ENCODE results near the gene STPG1.

DNA sequence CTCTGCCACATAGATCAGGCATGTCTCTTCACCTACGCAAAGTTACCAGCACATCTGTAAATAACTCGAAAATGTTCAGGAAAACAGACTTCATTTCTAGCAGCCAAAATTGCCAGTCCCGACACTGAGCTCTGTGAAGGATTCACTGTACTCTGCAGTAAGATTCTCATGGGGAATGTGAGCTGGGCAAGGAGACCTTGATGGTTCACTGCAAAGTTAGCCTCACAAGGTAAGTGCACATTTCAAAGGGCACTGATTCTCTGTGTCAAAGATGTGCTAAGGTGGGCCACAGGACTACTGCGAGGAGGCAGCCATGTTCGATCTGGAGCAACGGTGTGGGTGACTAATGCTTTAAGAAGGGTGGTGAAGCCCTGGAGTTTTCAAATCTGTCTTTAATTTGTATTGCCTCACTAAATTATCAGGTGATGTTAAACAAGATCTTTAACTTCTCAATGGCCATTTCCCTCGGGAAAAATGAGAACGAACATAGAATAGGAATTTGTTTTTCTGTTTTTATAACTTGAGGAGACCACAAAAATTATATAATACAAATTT lies 25.2 kb downstream of the STPG1 start:
- TF ChIP-seq, protein P1, sequence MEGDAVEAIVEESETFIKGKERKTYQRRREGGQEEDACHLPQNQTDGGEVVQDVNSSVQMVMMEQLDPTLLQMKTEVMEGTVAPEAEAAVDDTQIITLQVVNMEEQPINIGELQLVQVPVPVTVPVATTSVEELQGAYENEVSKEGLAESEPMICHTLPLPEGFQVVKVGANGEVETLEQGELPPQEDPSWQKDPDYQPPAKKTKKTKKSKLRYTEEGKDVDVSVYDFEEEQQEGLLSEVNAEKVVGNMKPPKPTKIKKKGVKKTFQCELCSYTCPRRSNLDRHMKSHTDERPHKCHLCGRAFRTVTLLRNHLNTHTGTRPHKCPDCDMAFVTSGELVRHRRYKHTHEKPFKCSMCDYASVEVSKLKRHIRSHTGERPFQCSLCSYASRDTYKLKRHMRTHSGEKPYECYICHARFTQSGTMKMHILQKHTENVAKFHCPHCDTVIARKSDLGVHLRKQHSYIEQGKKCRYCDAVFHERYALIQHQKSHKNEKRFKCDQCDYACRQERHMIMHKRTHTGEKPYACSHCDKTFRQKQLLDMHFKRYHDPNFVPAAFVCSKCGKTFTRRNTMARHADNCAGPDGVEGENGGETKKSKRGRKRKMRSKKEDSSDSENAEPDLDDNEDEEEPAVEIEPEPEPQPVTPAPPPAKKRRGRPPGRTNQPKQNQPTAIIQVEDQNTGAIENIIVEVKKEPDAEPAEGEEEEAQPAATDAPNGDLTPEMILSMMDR (IDR thresholded peaks at IDR 0.05; ENCODE audit: poor library complexity, severe bottlenecking), result no peak
- no peak for TF ChIP-seq EZH2 (IDR thresholded peaks at IDR 0.05; ENCODE audit: borderline replicate concordance, insufficient read depth, low read length, poor library complexity, severe bottlenecking)
- no peak for TF ChIP-seq MXI1 (conservative IDR thresholded peaks at IDR 0.05; ENCODE audit: poor library complexity, severe bottlenecking)

Data from neural cell (in vitro differentiated cells).